ENCODE results near the gene TAOK2.

The TAOK2 gene

DNA sequence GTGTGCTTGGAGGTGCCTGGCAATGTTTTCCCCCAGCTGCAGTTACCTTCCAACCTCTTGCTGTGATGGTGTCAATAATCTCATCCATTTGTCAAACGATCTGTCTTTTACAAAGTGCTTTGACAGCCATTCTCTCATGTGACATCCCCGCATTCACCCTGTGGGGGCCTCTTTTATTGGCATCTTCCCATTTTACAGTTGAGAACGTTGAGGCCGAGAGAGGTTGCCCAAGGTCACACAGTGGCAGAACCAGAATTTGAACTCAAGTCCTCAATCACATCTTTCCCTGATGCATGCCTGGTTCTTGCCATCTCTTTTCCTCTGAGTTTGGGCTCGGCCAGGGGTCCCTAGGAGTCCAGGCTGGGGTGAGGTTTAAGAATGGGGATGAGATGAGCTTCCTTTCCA, 1.5 kb downstream of the TAOK2 start:
- Histone ChIP-seq H3K14ac (ENCODE audit: low read length) (peak overlapping the region; percentile 29), H3K4me3 (ENCODE audit: low read depth, low read length) (no peak overlapping the region), H2BK12ac (ENCODE audit: low read length) (no peak overlapping the region), H3K9me3 (ENCODE audit: insufficient read depth, low read depth, low read length) (no peaks in the 10 kb centered on the region), H2AFZ (ENCODE audit: insufficient read depth, low read length, poor library complexity) (no peak overlapping the region), H4K12ac (ENCODE audit: low read depth, low read length) (peak overlapping the region; percentile 6), H2BK5ac (ENCODE audit: low read depth, low read length, poor library complexity) (no peak overlapping the region), H3K79me1 (ENCODE audit: low read length) (peaks cover 10% of the 10 kb centered on the region), H3K27ac (ENCODE audit: low read depth, low read length) (no peak overlapping the region), H3K9ac (ENCODE audit: low read length) (no peak overlapping the region), H4K8ac (ENCODE audit: low read depth, low read length) (no peak overlapping the region), H2BK120ac (ENCODE audit: insufficient read depth, low read length, poor library complexity) (no peak overlapping the region), H4K91ac (ENCODE audit: low read depth, low read length) (no peak overlapping the region), H3K36me3 (ENCODE audit: control insufficient read depth in 1 of 2, insufficient read depth in 2 of 2, low read length in 2 of 2) (peaks cover 31 to 39% of the 10 kb centered on the region in 2 experiments), H2AK5ac (ENCODE audit: low read length) (no peak overlapping the region), H3K4ac (ENCODE audit: low read depth, low read length) (peak overlapping the region; percentile 25), H3K79me2 (ENCODE audit: control insufficient read depth, insufficient read depth, low read length, poor library complexity) (peaks cover 15% of the 10 kb centered on the region), H3K18ac (ENCODE audit: low read length) (no peak overlapping the region), H3K27me3 (ENCODE audit: insufficient read depth, low read length) (no peaks in the 10 kb centered on the region), H3K4me2 (ENCODE audit: low read length) (peak overlapping the region; percentile 93), H3K23ac (ENCODE audit: low read length) (no peak overlapping the region), H3K4me1 (ENCODE audit: control insufficient read depth in 1 of 2, insufficient read depth in 2 of 2, low read length in 2 of 2) (peaks cover 9 to 22% of the 10 kb centered on the region in 2 experiments)
- WGBS (ENCODE audit: extremely low coverage, insufficient coverage, insufficient read length), result no CpG with 5 or more reads among the region's 5 CpGs
- DNase-seq, result no peak

- H3K14ac ChIP-seq (ENCODE audit: low read length), result no peak overlapping the region
Observed at GRCh38 chr16:29975811-29976511, 2.3 kb downstream of the TAOK2 start.

DNA sequence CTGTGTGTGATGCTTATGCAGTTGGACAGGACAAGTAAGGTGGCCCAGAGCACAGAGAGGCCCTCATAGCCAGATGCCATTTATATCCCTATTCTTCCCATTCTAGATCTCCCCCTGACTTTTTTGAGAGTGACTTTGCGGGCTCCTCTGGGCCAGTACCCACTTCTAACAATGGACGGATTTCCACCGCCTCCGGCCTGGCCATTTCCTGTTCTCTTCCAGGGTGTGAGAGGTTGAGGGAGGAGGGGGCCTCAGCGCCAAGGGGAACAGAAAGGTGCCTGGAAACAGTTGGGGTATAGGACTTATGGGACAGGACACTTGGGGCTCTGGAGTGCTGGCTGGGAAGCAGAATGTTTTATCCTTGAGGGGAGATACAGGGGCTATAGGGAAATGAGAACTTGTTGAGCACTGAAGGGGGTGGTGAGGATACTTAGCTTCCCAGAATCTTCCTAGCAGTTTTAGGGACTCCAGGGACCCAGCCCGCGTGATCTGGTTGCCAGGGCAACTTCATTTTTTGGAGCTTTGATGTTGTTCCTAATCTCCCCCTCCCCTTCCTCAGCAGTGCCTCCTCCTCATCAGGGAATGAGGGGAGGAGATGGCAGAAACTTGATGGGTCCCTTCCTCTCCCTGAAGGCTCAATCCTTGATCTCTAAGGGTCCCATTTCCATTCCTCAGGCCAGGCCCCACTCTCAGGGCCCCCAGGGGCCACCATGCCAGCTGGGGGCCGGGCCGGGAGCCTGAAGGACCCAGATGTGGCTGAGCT, 3.6 kb downstream of the TAOK2 start:
- no CpG with 5 or more reads among the region's 9 CpGs for WGBS (ENCODE audit: extremely low coverage, insufficient coverage, insufficient read length)

More at GRCh38 chr16:29975811-29976511, 2.3 kb downstream of the TAOK2 start:
- DNase-seq, result peak in 1 of 2 donors; percentile 25
- no peak overlapping the region for H3K27ac ChIP-seq (ENCODE audit: low read depth, low read length)
- no peak overlapping the region for H3K23ac ChIP-seq (ENCODE audit: low read length)
- H3K9ac ChIP-seq (ENCODE audit: low read length), result no peak overlapping the region
- no CpG with 5 or more reads among the region's 6 CpGs for WGBS (ENCODE audit: extremely low coverage, insufficient coverage, insufficient read length)
- no peak overlapping the region for H3K4ac ChIP-seq (ENCODE audit: low read depth, low read length)
- no peak overlapping the region for H4K12ac ChIP-seq (ENCODE audit: low read depth, low read length)
- H3K27me3 ChIP-seq (ENCODE audit: insufficient read depth, low read length), result no peaks in the 10 kb centered on the region
- peaks cover 9 to 22% of the 10 kb centered on the region in 2 experiments for H3K4me1 ChIP-seq (ENCODE audit: control insufficient read depth in 1 of 2, insufficient read depth in 2 of 2, low read length in 2 of 2)
- H3K4me2 ChIP-seq (ENCODE audit: low read length), result peak overlapping the region; percentile 42
- no peak overlapping the region for H4K91ac ChIP-seq (ENCODE audit: low read depth, low read length)
- H3K18ac ChIP-seq (ENCODE audit: low read length), result no peak overlapping the region
- H4K8ac ChIP-seq (ENCODE audit: low read depth, low read length), result no peak overlapping the region
- peaks cover 15% of the 10 kb centered on the region for H3K79me2 ChIP-seq (ENCODE audit: control insufficient read depth, insufficient read depth, low read length, poor library complexity)
- no peak overlapping the region for H3K4me3 ChIP-seq (ENCODE audit: low read depth, low read length)
- H3K79me1 ChIP-seq (ENCODE audit: low read length), result peaks cover 10% of the 10 kb centered on the region
- H2AK5ac ChIP-seq (ENCODE audit: low read length), result no peak overlapping the region
- no peak overlapping the region for H2BK5ac ChIP-seq (ENCODE audit: low read depth, low read length, poor library complexity)
- no peaks in the 10 kb centered on the region for H3K9me3 ChIP-seq (ENCODE audit: insufficient read depth, low read depth, low read length)
- H2BK12ac ChIP-seq (ENCODE audit: low read length), result no peak overlapping the region
- H2BK120ac ChIP-seq (ENCODE audit: insufficient read depth, low read length, poor library complexity), result no peak overlapping the region
- H3K36me3 ChIP-seq (ENCODE audit: control insufficient read depth in 1 of 2, insufficient read depth in 2 of 2, low read length in 2 of 2), result peaks cover 34 to 42% of the 10 kb centered on the region in 2 experiments
- H2AFZ ChIP-seq (ENCODE audit: insufficient read depth, low read length, poor library complexity), result no peak overlapping the region

GRCh38 chr16:29978081-29978480, 4.4 kb downstream of the TAOK2 start:
- Histone ChIP-seq H2AFZ (ENCODE audit: insufficient read depth, low read length, poor library complexity) (no peak overlapping the region), H2BK5ac (ENCODE audit: low read depth, low read length, poor library complexity) (no peak overlapping the region), H2AK5ac (ENCODE audit: low read length) (no peak overlapping the region), H4K12ac (ENCODE audit: low read depth, low read length) (no peak overlapping the region), H3K14ac (ENCODE audit: low read length) (no peak overlapping the region), H3K36me3 (ENCODE audit: control insufficient read depth in 1 of 2, insufficient read depth in 2 of 2, low read length in 2 of 2) (peaks cover 42 to 53% of the 10 kb centered on the region in 2 experiments), H3K79me1 (ENCODE audit: low read length) (peaks cover 10% of the 10 kb centered on the region), H3K4me1 (ENCODE audit: control insufficient read depth in 1 of 2, insufficient read depth in 2 of 2, low read length in 2 of 2) (peaks cover 9 to 22% of the 10 kb centered on the region in 2 experiments), H3K9ac (ENCODE audit: low read length) (no peak overlapping the region), H3K79me2 (ENCODE audit: control insufficient read depth, insufficient read depth, low read length, poor library complexity) (peaks cover 15% of the 10 kb centered on the region), H3K18ac (ENCODE audit: low read length) (no peak overlapping the region), H4K91ac (ENCODE audit: low read depth, low read length) (no peak overlapping the region), H2BK12ac (ENCODE audit: low read length) (no peak overlapping the region), H3K27me3 (ENCODE audit: insufficient read depth, low read length) (no peaks in the 10 kb centered on the region), H4K8ac (ENCODE audit: low read depth, low read length) (no peak overlapping the region), H2BK120ac (ENCODE audit: insufficient read depth, low read length, poor library complexity) (no peak overlapping the region), H3K23ac (ENCODE audit: low read length) (peak overlapping the region; percentile 34), H3K27ac (ENCODE audit: low read depth, low read length) (no peak overlapping the region), H3K4ac (ENCODE audit: low read depth, low read length) (no peak overlapping the region), H3K9me3 (ENCODE audit: insufficient read depth, low read depth, low read length) (peaks cover 4% of the 10 kb centered on the region), H3K4me3 (ENCODE audit: low read depth, low read length) (no peak overlapping the region), H3K4me2 (ENCODE audit: low read length) (no peak overlapping the region)
- DNase-seq, result no peak
- WGBS (ENCODE audit: extremely low coverage, insufficient coverage, insufficient read length), result no CpG with 5 or more reads among the region's 9 CpGs

More for the DNA sequence above, 3.6 kb downstream of the TAOK2 start:
- no peak overlapping the region for H2AK5ac ChIP-seq (ENCODE audit: low read length)
- H3K79me2 ChIP-seq (ENCODE audit: control insufficient read depth, insufficient read depth, low read length, poor library complexity), result peaks cover 15% of the 10 kb centered on the region
- H2BK5ac ChIP-seq (ENCODE audit: low read depth, low read length, poor library complexity), result no peak overlapping the region
- no peak overlapping the region for H4K8ac ChIP-seq (ENCODE audit: low read depth, low read length)
- H3K9me3 ChIP-seq (ENCODE audit: insufficient read depth, low read depth, low read length), result no peaks in the 10 kb centered on the region
- no peak overlapping the region for H2AFZ ChIP-seq (ENCODE audit: insufficient read depth, low read length, poor library complexity)
- no peak for DNase-seq
- H3K4me3 ChIP-seq (ENCODE audit: low read depth, low read length), result no peak overlapping the region
- no peak overlapping the region for H2BK120ac ChIP-seq (ENCODE audit: insufficient read depth, low read length, poor library complexity)
- no peak overlapping the region for H4K12ac ChIP-seq (ENCODE audit: low read depth, low read length)
- no peak overlapping the region for H3K18ac ChIP-seq (ENCODE audit: low read length)
- no peak overlapping the region for H3K9ac ChIP-seq (ENCODE audit: low read length)
- H3K14ac ChIP-seq (ENCODE audit: low read length), result no peak overlapping the region
- H3K27me3 ChIP-seq (ENCODE audit: insufficient read depth, low read length), result no peaks in the 10 kb centered on the region
- peaks cover 37 to 48% of the 10 kb centered on the region in 2 experiments for H3K36me3 ChIP-seq (ENCODE audit: control insufficient read depth in 1 of 2, insufficient read depth in 2 of 2, low read length in 2 of 2)
- H3K27ac ChIP-seq (ENCODE audit: low read depth, low read length), result no peak overlapping the region
- no peak overlapping the region for H3K4ac ChIP-seq (ENCODE audit: low read depth, low read length)
- no peak overlapping the region for H3K23ac ChIP-seq (ENCODE audit: low read length)
- peaks cover 9 to 22% of the 10 kb centered on the region in 2 experiments for H3K4me1 ChIP-seq (ENCODE audit: control insufficient read depth in 1 of 2, insufficient read depth in 2 of 2, low read length in 2 of 2)
- no peak overlapping the region for H2BK12ac ChIP-seq (ENCODE audit: low read length)
- no peak overlapping the region for H4K91ac ChIP-seq (ENCODE audit: low read depth, low read length)
- H3K79me1 ChIP-seq (ENCODE audit: low read length), result peaks cover 10% of the 10 kb centered on the region
- H3K4me2 ChIP-seq (ENCODE audit: low read length), result no peak overlapping the region
